Activated CD4-positive, alpha-beta memory T cell treated with anti-CD3 and anti-CD28 coated beads for 36 hours (primary cell): ENCODE measurements around the gene POLR1A. TPM values are rescaled to one million over a fixed set of nuclear protein-coding genes. Genes with fewer than 3 reads are reported as not detected.

ENCODE experiments used
- CTCF ChIA-PET: fragments of 350-600 bp; sonication (Branson Sonifier 250); formaldehyde crosslinking; loops from one replicate; lab custom pipeline; 2021; ENCODE audit warnings: antibody characterized with exemption, inconsistent platforms; lab: Charles Lee
- POLR2A ChIA-PET: fragments of 350-600 bp; sonication (Branson Sonifier 250); formaldehyde crosslinking; loops from one replicate; lab custom pipeline; 2021; ENCODE audit warnings: antibody characterized with exemption; lab: Charles Lee
- DNase-seq: peaks from one replicate; pipeline ENCODE4 v3.0.0-alpha.2; 2020
- H3K27ac Mint-ChIP-seq: one replicate; pipeline ENCODE4 v1.8.0; 2021; ENCODE audit warnings: mixed read lengths
- H3K27me3 Mint-ChIP-seq: one replicate; pipeline ENCODE4 v1.8.0; 2021; ENCODE audit warnings: mixed read lengths
- H3K36me3 Mint-ChIP-seq: one replicate; pipeline ENCODE4 v1.8.0; 2021; ENCODE audit warnings: mixed read lengths
- H3K4me1 Mint-ChIP-seq: one replicate; pipeline ENCODE4 v1.8.0; 2021; ENCODE audit warnings: low read depth, mixed read lengths
- H3K4me3 Mint-ChIP-seq: one replicate; pipeline ENCODE4 v1.8.0; 2021; ENCODE audit warnings: mild to moderate bottlenecking, mixed read lengths
- H3K9me3 Mint-ChIP-seq: one replicate; pipeline ENCODE4 v1.8.0; 2021; ENCODE audit warnings: mixed read lengths
- intact Hi-C: fragments of 100-400 bp; cut with micrococcal nuclease; formaldehyde crosslinking; loops from one replicate; pipeline ENCODE4 v1.15.1; 2023
- total RNA-seq, 2 experiments: library from RNA; stranded (reverse); gene quantifications; one replicate each; pipeline ENCODE4 v1.2.3, GENCODE V29; 2021

The POLR1A gene
- total RNA-seq, 2 experiments from 2014 or later: 27.2 to 33.8 TPM

GRCh38 chr2:85978883-85979780 lies 126.6 kb downstream of the POLR1A start:
- ChIA-PET CTCF (no interaction called here), POLR2A (interaction anchor here (0.6 kb wide), 1 partner anchor 63 kb away, joined by 3 read pairs; no protein-coding TSS in a partner anchor)
- no peaks in the 10 kb centered on the region for H3K9me3 Mint-ChIP-seq

GRCh38 chr2:85976106-85976920 lies 129.4 kb downstream of the POLR1A start:
- POLR2A ChIA-PET: no interaction called here
- peaks cover 3% of the 10 kb centered on the region for H3K9me3 Mint-ChIP-seq
- no peak overlapping the region for H3K4me3 Mint-ChIP-seq
- DNase-seq: no peak
- CTCF ChIA-PET: no interaction called here
- H3K27ac Mint-ChIP-seq: no peak overlapping the region
- intact Hi-C loops: no loop called here
- no peaks in the 10 kb centered on the region for H3K27me3 Mint-ChIP-seq
- no peaks in the 10 kb centered on the region for H3K4me1 Mint-ChIP-seq
- H3K36me3 Mint-ChIP-seq: no peaks in the 10 kb centered on the region

More at GRCh38 chr2:85978883-85979780, 126.6 kb downstream of the POLR1A start:
- no peak for DNase-seq
- Mint-ChIP-seq H3K4me3 (no peak overlapping the region), H3K27me3 (no peaks in the 10 kb centered on the region), H3K4me1 (no peaks in the 10 kb centered on the region), H3K27ac (no peak overlapping the region), H3K36me3 (no peaks in the 10 kb centered on the region)
- intact Hi-C loops: no loop called here

GRCh38 chr2:85975581-85975980 lies 130.1 kb downstream of the POLR1A start:
- DNase-seq: no peak
- no peaks in the 10 kb centered on the region for H3K4me1 Mint-ChIP-seq
- no peak overlapping the region for H3K4me3 Mint-ChIP-seq
- H3K27ac Mint-ChIP-seq: no peak overlapping the region
- ChIA-PET CTCF (no interaction called here), POLR2A (no interaction called here)
- peaks cover 4% of the 10 kb centered on the region for H3K9me3 Mint-ChIP-seq
- H3K36me3 Mint-ChIP-seq: no peaks in the 10 kb centered on the region
- H3K27me3 Mint-ChIP-seq: no peaks in the 10 kb centered on the region
- intact Hi-C loops: no loop called here

DNA sequence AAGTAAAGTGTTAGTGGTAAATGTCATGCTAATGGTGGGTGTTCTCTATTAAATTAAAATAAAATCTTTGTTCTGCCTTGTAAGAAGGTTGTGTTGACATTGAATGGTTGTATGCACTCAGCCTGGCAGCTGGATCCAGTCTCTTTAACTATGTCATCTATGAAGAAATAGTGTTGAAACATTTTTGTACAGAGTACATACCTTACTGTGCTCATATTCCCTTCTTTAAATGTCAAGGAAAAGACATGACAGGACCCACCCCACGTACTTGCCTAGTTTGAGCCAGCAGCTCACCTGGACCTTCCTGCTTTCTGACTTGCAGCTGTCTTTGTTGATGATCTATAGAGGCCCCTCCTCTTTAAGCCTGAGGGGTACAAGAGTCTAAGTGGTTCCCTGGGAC lies 131.3 kb downstream of the POLR1A start:
- no peak for DNase-seq
- CTCF ChIA-PET: no interaction called here
- no peaks in the 10 kb centered on the region for H3K36me3 Mint-ChIP-seq
- H3K4me1 Mint-ChIP-seq: no peaks in the 10 kb centered on the region
- no peak overlapping the region for H3K27ac Mint-ChIP-seq
- H3K4me3 Mint-ChIP-seq: no peak overlapping the region
- POLR2A ChIA-PET: no interaction called here
- H3K9me3 Mint-ChIP-seq: peaks cover 4% of the 10 kb centered on the region
- intact Hi-C loops: no loop called here
- no peaks in the 10 kb centered on the region for H3K27me3 Mint-ChIP-seq

GRCh38 chr2:85972355-85972754 lies 133.3 kb downstream of the POLR1A start:
- POLR2A ChIA-PET: no interaction called here
- no peak overlapping the region for H3K4me3 Mint-ChIP-seq
- no peaks in the 10 kb centered on the region for H3K27me3 Mint-ChIP-seq
- H3K36me3 Mint-ChIP-seq: no peaks in the 10 kb centered on the region
- H3K4me1 Mint-ChIP-seq: no peaks in the 10 kb centered on the region
- CTCF ChIA-PET: no interaction called here
- H3K27ac Mint-ChIP-seq: no peak overlapping the region
- intact Hi-C loops: no loop called here
- DNase-seq: no peak
- peaks cover 4% of the 10 kb centered on the region for H3K9me3 Mint-ChIP-seq

DNA sequence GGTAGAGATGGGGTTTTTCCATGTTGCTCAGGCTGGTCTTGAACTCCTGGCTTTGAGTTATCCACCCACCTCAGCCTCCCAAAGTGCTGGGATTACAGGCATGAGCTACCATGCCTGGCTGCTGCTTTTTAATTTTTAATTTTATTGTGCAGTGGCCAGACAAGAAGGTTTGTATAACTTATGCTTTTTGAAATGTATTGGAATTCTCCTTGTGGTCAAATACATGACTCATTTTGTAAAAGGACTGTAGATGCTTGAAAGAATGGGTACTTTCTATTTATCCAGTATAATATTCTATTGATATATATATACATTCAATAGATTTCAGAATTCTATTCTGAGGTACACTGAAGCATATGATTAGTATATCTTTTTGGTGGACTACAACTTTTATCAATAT lies 134.3 kb downstream of the POLR1A start:
- Mint-ChIP-seq H3K4me3 (no peak overlapping the region), H3K36me3 (no peaks in the 10 kb centered on the region), H3K27me3 (no peaks in the 10 kb centered on the region), H3K4me1 (no peaks in the 10 kb centered on the region), H3K27ac (no peak overlapping the region), H3K9me3 (peaks cover 4% of the 10 kb centered on the region)
- intact Hi-C loops: no loop called here
- CTCF ChIA-PET: no interaction called here
- POLR2A ChIA-PET: no interaction called here
- DNase-seq: no peak

Other genes starting within 250 kb of the POLR1A start
- gene ST3GAL5, start 216.9 kb downstream of the POLR1A start, total RNA-seq: 10 to 100 TPM in 1 of 2 experiments, 1 to 10 TPM in 1; 9.6 to 11.5 TPM
- gene PTCD3, start 349 bp upstream of the POLR1A start, total RNA-seq: 100 to 1,000 TPM; 172 to 175 TPM
- 100 to 1,000 TPM; 170 to 172 TPM for gene IMMT, start 89.6 kb upstream of the POLR1A start, total RNA-seq
- gene MRPL35, start 93.6 kb upstream of the POLR1A start, total RNA-seq: 10 to 100 TPM; 68.6 to 72.4 TPM
- under 1 TPM; 0.07 to 0.15 TPM for gene REEP1, start 231.7 kb upstream of the POLR1A start, total RNA-seq